Vagina (tissue), 2 donors: Measurements from ENCODE around the gene LYZL6. TPM values are rescaled to one million over a fixed set of nuclear protein-coding genes. Genes with fewer than 3 reads are reported as not detected.

Source experiments
- DNase-seq, 2 donors: peaks; one replicate each; pipeline ENCODE4 v3.0.0-alpha.2; 2017; ENCODE audit errors: extremely low spot score in 2 of 2
- H3K27ac ChIP-seq: fragments of 200-600 bp; sonication (generic); one replicate; pipeline ENCODE4 v1.5.1; 2019
- H3K27me3 ChIP-seq: fragments of 200-600 bp; sonication (generic); one replicate; pipeline ENCODE4 v1.5.1; 2019
- H3K36me3 ChIP-seq, 2 donors: fragments of 200-600 bp; sonication (generic); one replicate each; pipeline ENCODE4 v1.5.1; 2017 to 2019
- H3K4me1 ChIP-seq: fragments of 200-600 bp; sonication (generic); one replicate; pipeline ENCODE4 v1.5.1; 2019
- H3K4me3 ChIP-seq, 2 donors: fragments of 200-600 bp; sonication (generic); 1 replicate in 1 of 2; 2 replicates in 1 of 2; pipeline ENCODE4 v1.5.1; 2016 to 2019
- H3K9me3 ChIP-seq: fragments of 200-600 bp; sonication (generic); one replicate; pipeline ENCODE4 v1.5.1; 2019
- POLR2A ChIP-seq, 2 donors: fragments of 450-650 bp; IDR thresholded peaks; one replicate each; pipeline ENCODE4 v1.6.1; 2017; ENCODE audit warnings: antibody characterized with exemption in 2 of 2, mild to moderate bottlenecking in 2 of 2, moderate library complexity in 2 of 2
- POLR2AphosphoS5 ChIP-seq, 2 donors: sonication (generic); formaldehyde crosslinking; IDR thresholded peaks; one replicate each; pipeline ENCODE4 v1.9.0; 2017; ENCODE audit warnings: antibody characterized with exemption in 2 of 2, mild to moderate bottlenecking in 2 of 2, low read depth in 1 of 2; ENCODE audit not compliant: insufficient read depth in 1 of 2
- intact Hi-C: fragments of 100-400 bp; cut with DNase I; formaldehyde crosslinking; loops from one replicate; pipeline ENCODE4 v1.15.1; 2023
- total RNA-seq: library from RNA; depleted of rRNA; stranded (reverse); fragments of >200 nt; gene quantifications from one replicate; pipeline ENCODE4 v1.2.3, GENCODE V29; 2016
- TF ChIP-seq, protein P1 (sequence below), 3 experiments: fragments of 450-650 bp in 2 of 3; fragments of 200-600 bp in 1 of 3; sonication (generic) in 1 of 3; IDR thresholded peaks; one replicate each; pipeline ENCODE4 v1.5.1; 2017 to 2019; ENCODE audit warnings: antibody characterized with exemption in 3 of 3, mild to moderate bottlenecking in 2 of 3, moderate library complexity in 2 of 3

Gene LYZL6
- total RNA-seq, 1 donor from 2014 or later: not detected

- H3K27me3 ChIP-seq: no peaks in the 10 kb centered on the region
- intact Hi-C loops: no loop called here
- no peak overlapping the region for H3K27ac ChIP-seq
- no peak for DNase-seq
- TF ChIP-seq POLR2AphosphoS5 (IDR thresholded peaks at IDR 0.05; ENCODE audit: insufficient read depth in 1 of 2, low read depth in 1 of 2): no peak
- no peaks in the 10 kb centered on the region for H3K36me3 ChIP-seq
- no peak overlapping the region for H3K4me3 ChIP-seq
- H3K4me1 ChIP-seq: no peaks in the 10 kb centered on the region
- no peaks in the 10 kb centered on the region for H3K9me3 ChIP-seq
Measured at GRCh38 chr17:35915153-35915964, 28.2 kb downstream of the LYZL6 start.

GRCh38 chr17:35914354-35914753, 29.2 kb downstream of the LYZL6 start:
- intact Hi-C loops: no loop called here
- Histone ChIP-seq H3K27ac (no peak overlapping the region), H3K27me3 (no peaks in the 10 kb centered on the region), H3K36me3 (no peaks in the 10 kb centered on the region), H3K4me1 (no peaks in the 10 kb centered on the region), H3K4me3 (no peak overlapping the region), H3K9me3 (no peaks in the 10 kb centered on the region)
- TF ChIP-seq, protein P1, sequence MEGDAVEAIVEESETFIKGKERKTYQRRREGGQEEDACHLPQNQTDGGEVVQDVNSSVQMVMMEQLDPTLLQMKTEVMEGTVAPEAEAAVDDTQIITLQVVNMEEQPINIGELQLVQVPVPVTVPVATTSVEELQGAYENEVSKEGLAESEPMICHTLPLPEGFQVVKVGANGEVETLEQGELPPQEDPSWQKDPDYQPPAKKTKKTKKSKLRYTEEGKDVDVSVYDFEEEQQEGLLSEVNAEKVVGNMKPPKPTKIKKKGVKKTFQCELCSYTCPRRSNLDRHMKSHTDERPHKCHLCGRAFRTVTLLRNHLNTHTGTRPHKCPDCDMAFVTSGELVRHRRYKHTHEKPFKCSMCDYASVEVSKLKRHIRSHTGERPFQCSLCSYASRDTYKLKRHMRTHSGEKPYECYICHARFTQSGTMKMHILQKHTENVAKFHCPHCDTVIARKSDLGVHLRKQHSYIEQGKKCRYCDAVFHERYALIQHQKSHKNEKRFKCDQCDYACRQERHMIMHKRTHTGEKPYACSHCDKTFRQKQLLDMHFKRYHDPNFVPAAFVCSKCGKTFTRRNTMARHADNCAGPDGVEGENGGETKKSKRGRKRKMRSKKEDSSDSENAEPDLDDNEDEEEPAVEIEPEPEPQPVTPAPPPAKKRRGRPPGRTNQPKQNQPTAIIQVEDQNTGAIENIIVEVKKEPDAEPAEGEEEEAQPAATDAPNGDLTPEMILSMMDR (IDR thresholded peaks at IDR 0.05): no peak
- no peak for TF ChIP-seq POLR2A (IDR thresholded peaks at IDR 0.05)
- TF ChIP-seq POLR2AphosphoS5 (IDR thresholded peaks at IDR 0.05; ENCODE audit: insufficient read depth in 1 of 2, low read depth in 1 of 2): no peak
- DNase-seq: no peak

GRCh38 chr17:35913609-35914008, 29.9 kb downstream of the LYZL6 start:
- Histone ChIP-seq H3K9me3 (no peaks in the 10 kb centered on the region), H3K36me3 (no peaks in the 10 kb centered on the region), H3K4me1 (no peaks in the 10 kb centered on the region), H3K4me3 (no peak overlapping the region), H3K27ac (no peak overlapping the region), H3K27me3 (no peaks in the 10 kb centered on the region)
- TF ChIP-seq POLR2A (IDR thresholded peaks at IDR 0.05): no peak
- TF ChIP-seq POLR2AphosphoS5 (IDR thresholded peaks at IDR 0.05; ENCODE audit: insufficient read depth in 1 of 2, low read depth in 1 of 2): no peak
- no peak for DNase-seq
- intact Hi-C loops: no loop called here

GRCh38 chr17:35912942-35913341, 30.6 kb downstream of the LYZL6 start:
- H3K9me3 ChIP-seq: no peaks in the 10 kb centered on the region

GRCh38 chr17:35912339-35912912, 31.1 kb downstream of the LYZL6 start:
- intact Hi-C loops: no loop called here
- no peak for DNase-seq
- H3K4me3 ChIP-seq: no peak overlapping the region
- H3K27me3 ChIP-seq: no peaks in the 10 kb centered on the region
- H3K9me3 ChIP-seq: no peaks in the 10 kb centered on the region
- no peaks in the 10 kb centered on the region for H3K36me3 ChIP-seq
- H3K4me1 ChIP-seq: no peaks in the 10 kb centered on the region
- TF ChIP-seq POLR2A (IDR thresholded peaks at IDR 0.05) (no peak), POLR2AphosphoS5 (IDR thresholded peaks at IDR 0.05; ENCODE audit: insufficient read depth in 1 of 2, low read depth in 1 of 2) (no peak)
- TF ChIP-seq, protein P1 (IDR thresholded peaks at IDR 0.05): no peak
- H3K27ac ChIP-seq: no peak overlapping the region

More at GRCh38 chr17:35912942-35913341, 30.6 kb downstream of the LYZL6 start:
- Histone ChIP-seq H3K4me3 (no peak overlapping the region), H3K27ac (no peak overlapping the region), H3K4me1 (no peaks in the 10 kb centered on the region), H3K36me3 (no peaks in the 10 kb centered on the region), H3K27me3 (no peaks in the 10 kb centered on the region)
- TF ChIP-seq POLR2A (IDR thresholded peaks at IDR 0.05): no peak
- no peak for TF ChIP-seq POLR2AphosphoS5 (IDR thresholded peaks at IDR 0.05; ENCODE audit: insufficient read depth in 1 of 2, low read depth in 1 of 2)
- intact Hi-C loops: no loop called here
- no peak for DNase-seq

GRCh38 chr17:35909408-35909807, 34.1 kb downstream of the LYZL6 start:
- no peak overlapping the region for H3K4me3 ChIP-seq
- no peak overlapping the region for H3K27ac ChIP-seq
- intact Hi-C loops: no loop called here
- TF ChIP-seq POLR2A (IDR thresholded peaks at IDR 0.05) (no peak), POLR2AphosphoS5 (IDR thresholded peaks at IDR 0.05; ENCODE audit: insufficient read depth in 1 of 2, low read depth in 1 of 2) (no peak)
- TF ChIP-seq, protein P1 (IDR thresholded peaks at IDR 0.05): no peak
- no peaks in the 10 kb centered on the region for H3K27me3 ChIP-seq
- H3K36me3 ChIP-seq: no peaks in the 10 kb centered on the region
- DNase-seq: no peak
- no peaks in the 10 kb centered on the region for H3K4me1 ChIP-seq
- no peaks in the 10 kb centered on the region for H3K9me3 ChIP-seq
